Measurements from ENCODE around the gene DUSP22. TPM values are rescaled to one million over a fixed set of nuclear protein-coding genes. Genes with fewer than 3 reads are reported as not detected.

The DUSP22 gene
- total and polyA plus RNA-seq, 8 donors = 27.3 to 48.8 (median 33.7) TPM

DNA sequence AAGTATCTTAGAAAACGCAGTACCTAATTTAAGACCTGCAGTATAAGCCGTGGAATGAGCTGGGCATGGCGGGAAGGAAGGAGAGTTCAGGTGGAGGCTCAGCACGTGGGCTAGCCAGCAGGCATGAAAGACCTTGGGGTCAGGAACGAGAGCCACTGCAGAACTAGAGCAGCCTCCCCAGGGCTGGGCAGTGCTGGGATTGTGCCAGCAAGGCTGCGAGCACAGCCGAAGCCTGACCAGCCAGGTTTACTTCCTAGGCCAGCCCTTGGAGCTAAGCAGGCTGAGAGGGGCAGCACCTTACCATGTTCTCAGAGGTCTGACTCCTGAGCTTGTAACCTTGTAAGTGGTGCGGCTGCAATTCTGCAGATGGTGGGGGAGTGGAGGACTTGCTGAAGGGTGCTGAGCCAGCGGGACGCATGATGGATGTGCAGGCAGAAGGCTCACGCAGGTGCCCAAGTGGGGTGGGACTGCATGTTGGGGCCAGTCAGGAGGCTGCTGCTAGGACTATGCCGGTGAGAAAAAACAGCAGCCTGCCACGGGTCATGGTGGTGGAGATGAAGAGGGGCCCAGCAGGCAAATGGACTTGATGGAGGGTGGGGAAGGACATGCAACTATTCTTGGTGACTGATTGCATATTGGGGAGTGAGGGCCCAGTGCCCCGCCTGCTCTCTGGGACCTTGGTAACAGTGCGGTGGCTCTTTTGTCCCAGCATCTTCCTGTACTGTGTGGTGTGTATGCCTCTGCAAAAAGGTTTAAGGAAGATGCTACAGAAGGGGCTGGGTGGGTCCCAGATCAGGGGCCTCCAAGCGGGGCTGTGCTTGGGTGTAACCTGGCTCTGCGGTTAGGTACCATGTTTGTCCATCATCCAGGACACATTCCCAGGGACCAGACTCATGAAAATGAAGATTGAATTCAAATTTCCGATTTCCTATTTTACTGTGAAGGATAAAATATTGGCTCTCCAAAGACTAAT, 61.6 kb downstream of the DUSP22 start:
- Histone ChIP-seq H3K27ac (no peak overlapping the region), H3K4me1 (no peaks in the 10 kb centered on the region), H3K36me3 (peaks cover 0 to 33% of the 10 kb centered on the region in 2 donors), H3K9me3 (no peaks in the 10 kb centered on the region), H3K4me3 (no peak overlapping the region), H3K27me3 (no peaks in the 10 kb centered on the region)
- intact Hi-C loops (cut with DNase I) = no loop called here
- DNase-seq (no peak), ATAC-seq (no peak)
- no peak for TF ChIP-seq CTCF (IDR thresholded peaks at IDR 0.05)

DNA sequence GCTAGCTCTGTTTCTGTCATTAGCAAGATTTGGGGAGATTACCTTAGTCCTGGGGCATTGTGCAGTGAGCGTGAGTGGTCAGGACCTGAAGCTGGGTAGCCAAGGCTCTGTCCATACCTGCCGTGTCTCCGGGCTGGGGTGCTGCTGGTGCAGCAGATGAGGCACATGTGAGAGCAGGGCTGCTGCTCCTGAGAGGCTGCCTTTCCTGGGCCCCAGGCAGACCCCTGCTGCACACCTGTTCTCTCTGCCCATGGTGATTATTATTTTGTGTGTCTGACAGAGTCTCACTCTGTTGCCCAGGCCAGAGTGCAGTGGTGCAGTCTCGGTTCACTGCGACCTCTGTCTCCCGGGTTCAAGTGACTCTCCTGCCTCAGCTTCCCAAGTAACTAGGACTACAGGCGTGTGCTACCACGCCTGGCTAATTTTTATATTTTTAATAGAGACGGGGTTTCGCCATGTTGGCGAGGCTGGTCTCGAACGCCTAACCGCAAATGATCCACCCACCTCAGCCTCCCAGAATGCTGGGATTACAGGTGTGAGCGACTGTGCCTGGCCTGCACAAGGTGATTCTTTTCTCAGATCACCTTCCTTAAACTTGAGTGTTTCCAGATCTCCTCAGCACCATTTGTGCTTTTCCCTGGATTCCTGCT, 62.5 kb downstream of the DUSP22 start:
- intact Hi-C loops (cut with DNase I) = no loop called here
- Histone ChIP-seq H3K27me3 (no peaks in the 10 kb centered on the region), H3K4me3 (no peak overlapping the region), H3K4me1 (no peaks in the 10 kb centered on the region), H3K27ac (no peak overlapping the region), H3K36me3 (peaks cover 0 to 25% of the 10 kb centered on the region in 2 donors), H3K9me3 (no peaks in the 10 kb centered on the region)
- ATAC-seq (no peak), DNase-seq (no peak)
- TF ChIP-seq CTCF (IDR thresholded peaks at IDR 0.05) = no peak

- Histone ChIP-seq H3K9me3 (no peaks in the 10 kb centered on the region), H3K36me3 (peaks cover 0 to 16% of the 10 kb centered on the region in 2 donors), H3K27ac (no peak overlapping the region), H3K27me3 (no peaks in the 10 kb centered on the region), H3K4me1 (no peaks in the 10 kb centered on the region), H3K4me3 (no peak overlapping the region)
- TF ChIP-seq CTCF (IDR thresholded peaks at IDR 0.05) = no peak
- DNase-seq (no peak), ATAC-seq (no peak)
- intact Hi-C loops (cut with DNase I) = no loop called here
Observed at GRCh38 chr6:355373-356208, 63.3 kb downstream of the DUSP22 start.

GRCh38 chr6:356828-357251, 64.6 kb downstream of the DUSP22 start:
- intact Hi-C loops (cut with DNase I) = no loop called here

More at GRCh38 chr6:356828-357251, 64.6 kb downstream of the DUSP22 start:
- Histone ChIP-seq H3K9me3 (no peaks in the 10 kb centered on the region), H3K4me1 (no peaks in the 10 kb centered on the region), H3K27ac (no peak overlapping the region), H3K27me3 (no peaks in the 10 kb centered on the region), H3K4me3 (no peak overlapping the region), H3K36me3 (peaks cover 0 to 4% of the 10 kb centered on the region in 2 donors)
- ATAC-seq = no peak
- no peak for DNase-seq
- no peak for TF ChIP-seq CTCF (IDR thresholded peaks at IDR 0.05)
